ENCODE results near the gene CA4. TPM values are rescaled to one million over a fixed set of nuclear protein-coding genes. Genes with fewer than 3 reads are reported as not detected.

The CA4 gene
- total and polyA plus RNA-seq, 2 of the 8 experiments (the other 6 are each of a cell fraction or from before 2014, with no cell fraction given), result 3.6 to 4.2 TPM

GRCh38 chr17:60127068-60128064 is 22.4 kb upstream of the CA4 start (continued):
- TF ChIP-seq CTBP2 (IDR thresholded peaks at IDR 0.05; ENCODE audit: borderline replicate concordance, insufficient read depth, insufficient read length, low read length) (no peak), CHD2 (IDR thresholded peaks at IDR 0.05; ENCODE audit: low read length) (no peak), HDAC6 (IDR thresholded peaks at IDR 0.05; ENCODE audit: low read depth, low read length) (no peak), TBP (IDR thresholded peaks at IDR 0.05; ENCODE audit: low read depth, low read length) (no peak), NANOG (IDR thresholded peaks at IDR 0.05; ENCODE audit: insufficient read depth, low read depth, low read length, poor library complexity, severe bottlenecking) (no peak), ATF2 (IDR thresholded peaks at IDR 0.05; ENCODE audit: low read length) (no peak), MAFK (IDR thresholded peaks at IDR 0.05; ENCODE audit: low read depth, low read length) (no peak), RBBP5 (IDR thresholded peaks at IDR 0.05; ENCODE audit: borderline replicate concordance, low read depth, low read length) (no peak), SAP30 (IDR thresholded peaks at IDR 0.05; ENCODE audit: insufficient read depth, insufficient replicate concordance, low read length) (no peak), CBX8 (IDR thresholded peaks at IDR 0.05; ENCODE audit: borderline replicate concordance, low read depth, low read length) (no peak), CREB1 (IDR thresholded peaks at IDR 0.05) (no peak)
